ENCODE data around the gene CDCA5. TPM values are rescaled to one million over a fixed set of nuclear protein-coding genes. Genes with fewer than 3 reads are reported as not detected.
A peak's percentile ranks its signal among the peaks of the same experiment; 100 is the strongest.

CDCA5 gene
- polyA plus RNA-seq, 1 of the 3 experiments (the other 2 are of a cell fraction) = 16.3 TPM

DNA sequence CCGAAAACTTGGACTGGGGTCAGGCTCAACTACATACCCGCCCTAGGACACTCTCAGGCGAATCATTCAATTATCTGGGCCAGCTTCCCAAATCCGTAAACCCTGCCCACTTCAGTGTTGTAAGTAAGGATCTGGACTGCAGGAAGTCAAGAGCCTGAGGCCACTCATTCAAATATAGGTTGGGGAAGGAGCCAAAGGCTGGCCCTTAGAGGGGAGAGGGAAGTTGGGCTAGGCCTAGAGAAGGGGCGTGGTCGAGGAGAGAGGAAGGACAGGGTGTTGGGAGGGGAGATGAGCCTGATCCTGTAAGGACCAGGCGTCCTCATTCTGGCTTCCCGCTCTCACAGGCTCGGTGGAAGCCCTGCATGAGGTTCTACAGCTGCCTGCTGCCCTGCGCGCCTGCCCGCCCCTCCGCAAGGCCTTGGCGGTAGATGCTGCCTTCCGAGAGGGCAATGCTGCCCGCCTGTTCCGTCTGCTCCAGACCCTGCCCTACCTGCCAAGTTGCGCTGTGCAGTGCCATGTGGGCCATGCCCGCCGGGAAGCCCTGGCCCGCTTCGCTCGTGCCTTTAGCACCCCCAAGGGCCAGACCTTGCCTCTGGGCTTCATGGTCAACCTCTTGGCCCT is 39.8 kb downstream of the CDCA5 start:
- peaks cover 8 to 13% of the 10 kb centered on the region in 2 experiments for H3K36me3 ChIP-seq (replicated peaks in 1 of 2; ENCODE audit: control insufficient read depth in 1 of 2, insufficient read depth in 2 of 2, low read length in 1 of 2)
- no peak overlapping the region for H3K27ac ChIP-seq (ENCODE audit: low read depth in 2 of 2, low read length in 1 of 2)
- H2AFZ ChIP-seq (ENCODE audit: low read depth) = no peak overlapping the region
- peaks cover 12% of the 10 kb centered on the region for H3F3A ChIP-seq (replicated peaks; ENCODE audit: insufficient read depth)
- DNase-seq = no peak
- H3K4me1 ChIP-seq (ENCODE audit: control insufficient read depth in 1 of 2, insufficient read depth in 2 of 2, low read depth in 1 of 2, low read length in 1 of 2) = peaks cover 5 to 7% of the 10 kb centered on the region in 2 experiments; a peak in 2 of 4 replicates
- CTCF ChIA-PET = no interaction called here
- no peaks in the 10 kb centered on the region for H4K20me1 ChIP-seq (ENCODE audit: insufficient read depth)
- H3K9me3 ChIP-seq = no peaks in the 10 kb centered on the region
- H3K4me3 ChIP-seq (ENCODE audit: low read depth in 2 of 2, low read length in 1 of 2) = no peak overlapping the region
- peaks cover 30% of the 10 kb centered on the region for H3K79me2 ChIP-seq (ENCODE audit: insufficient read depth)
- H3K27me3 ChIP-seq (ENCODE audit: insufficient read depth) = no peaks in the 10 kb centered on the region
- 85% methylated on average over 7 of the region's 23 CpGs for WGBS (ENCODE audit: low lambda C conversion rate)
- no peak overlapping the region for H3K4me2 ChIP-seq
- TF ChIP-seq CHD2 (IDR thresholded peaks at IDR 0.05; ENCODE audit: low read length, partially characterized antibody) (no peak), SIN3A (IDR thresholded peaks at IDR 0.05; ENCODE audit: borderline replicate concordance, low read depth, low read length) (no peak), RFX5 (IDR thresholded peaks at IDR 0.05; ENCODE audit: low read length) (no peak), FOXJ3 (CRISPR knock-in tag; IDR thresholded peaks at IDR 0.05) (no peak), MXI1 (IDR thresholded peaks at IDR 0.05; ENCODE audit: low read depth, low read length) (no peak), ELF1 (IDR thresholded peaks at IDR 0.05) (no peak), MEF2A (IDR thresholded peaks at IDR 0.05; ENCODE audit: borderline replicate concordance, low read depth) (no peak), RAD21 (IDR thresholded peaks at IDR 0.05; ENCODE audit: low read length) (no peak)
- TF ChIP-seq, protein P1, sequence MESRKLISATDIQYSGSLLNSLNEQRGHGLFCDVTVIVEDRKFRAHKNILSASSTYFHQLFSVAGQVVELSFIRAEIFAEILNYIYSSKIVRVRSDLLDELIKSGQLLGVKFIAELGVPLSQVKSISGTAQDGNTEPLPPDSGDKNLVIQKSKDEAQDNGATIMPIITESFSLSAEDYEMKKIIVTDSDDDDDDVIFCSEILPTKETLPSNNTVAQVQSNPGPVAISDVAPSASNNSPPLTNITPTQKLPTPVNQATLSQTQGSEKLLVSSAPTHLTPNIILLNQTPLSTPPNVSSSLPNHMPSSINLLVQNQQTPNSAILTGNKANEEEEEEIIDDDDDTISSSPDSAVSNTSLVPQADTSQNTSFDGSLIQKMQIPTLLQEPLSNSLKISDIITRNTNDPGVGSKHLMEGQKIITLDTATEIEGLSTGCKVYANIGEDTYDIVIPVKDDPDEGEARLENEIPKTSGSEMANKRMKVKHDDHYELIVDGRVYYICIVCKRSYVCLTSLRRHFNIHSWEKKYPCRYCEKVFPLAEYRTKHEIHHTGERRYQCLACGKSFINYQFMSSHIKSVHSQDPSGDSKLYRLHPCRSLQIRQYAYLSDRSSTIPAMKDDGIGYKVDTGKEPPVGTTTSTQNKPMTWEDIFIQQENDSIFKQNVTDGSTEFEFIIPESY (IDR thresholded peaks at IDR 0.05; ENCODE audit: borderline replicate concordance, low read depth) = no peak
- no peaks in the 10 kb centered on the region for H3K9me2 ChIP-seq
- no peak overlapping the region for H3K9ac ChIP-seq
- POLR2A ChIA-PET = no interaction called here

DNA sequence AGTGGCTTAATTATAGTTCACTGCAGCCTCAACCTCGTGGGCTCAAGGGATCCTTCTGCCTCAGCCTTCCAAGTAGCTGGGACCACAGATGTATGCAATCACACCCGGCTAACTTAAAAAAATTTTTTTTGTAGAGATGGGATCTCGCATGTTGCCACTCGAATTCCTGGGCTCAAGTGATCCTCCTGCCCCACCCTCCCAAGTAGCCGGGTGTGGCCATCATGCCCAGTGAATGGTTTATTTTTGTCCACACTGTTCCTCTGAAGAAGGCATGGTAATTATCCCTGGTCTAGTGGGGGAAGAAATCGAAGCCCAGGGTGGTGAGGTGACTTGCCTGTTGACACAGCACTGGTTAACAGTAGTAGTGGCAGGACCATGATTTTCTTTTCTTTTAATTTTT is 40.9 kb downstream of the CDCA5 start:
- peaks cover 12% of the 10 kb centered on the region for H3F3A ChIP-seq (replicated peaks; ENCODE audit: insufficient read depth)
- H3K36me3 ChIP-seq (replicated peaks in 1 of 2; ENCODE audit: control insufficient read depth in 1 of 2, insufficient read depth in 2 of 2, low read length in 1 of 2) = peaks cover 8 to 21% of the 10 kb centered on the region in 2 experiments
- WGBS (ENCODE audit: low lambda C conversion rate) = 87% methylated on average over 6 of the region's 6 CpGs
- no peaks in the 10 kb centered on the region for H3K27me3 ChIP-seq (ENCODE audit: insufficient read depth)
- no peaks in the 10 kb centered on the region for H3K9me3 ChIP-seq
- H3K9ac ChIP-seq = no peak overlapping the region
- H3K79me2 ChIP-seq (ENCODE audit: insufficient read depth) = peaks cover 30% of the 10 kb centered on the region
- ChIA-PET POLR2A (no interaction called here), CTCF (interaction anchor here (1.3 kb wide), 1 partner anchor 32 kb away, joined by 3 read pairs; no protein-coding TSS in a partner anchor)
- no peaks in the 10 kb centered on the region for H3K9me2 ChIP-seq
- H3K27ac ChIP-seq (ENCODE audit: low read depth in 2 of 2, low read length in 1 of 2) = no peak overlapping the region
- TF ChIP-seq, protein P2, sequence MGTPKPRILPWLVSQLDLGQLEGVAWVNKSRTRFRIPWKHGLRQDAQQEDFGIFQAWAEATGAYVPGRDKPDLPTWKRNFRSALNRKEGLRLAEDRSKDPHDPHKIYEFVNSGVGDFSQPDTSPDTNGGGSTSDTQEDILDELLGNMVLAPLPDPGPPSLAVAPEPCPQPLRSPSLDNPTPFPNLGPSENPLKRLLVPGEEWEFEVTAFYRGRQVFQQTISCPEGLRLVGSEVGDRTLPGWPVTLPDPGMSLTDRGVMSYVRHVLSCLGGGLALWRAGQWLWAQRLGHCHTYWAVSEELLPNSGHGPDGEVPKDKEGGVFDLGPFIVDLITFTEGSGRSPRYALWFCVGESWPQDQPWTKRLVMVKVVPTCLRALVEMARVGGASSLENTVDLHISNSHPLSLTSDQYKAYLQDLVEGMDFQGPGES (IDR thresholded peaks at IDR 0.05; ENCODE audit: low read depth, low read length) = no peak
- TF ChIP-seq, protein P1 (IDR thresholded peaks at IDR 0.05; ENCODE audit: borderline replicate concordance, low read depth) = no peak
- no peak for TF ChIP-seq RAD21 (IDR thresholded peaks at IDR 0.05; ENCODE audit: low read length)
- TF ChIP-seq TAF1 (IDR thresholded peaks at IDR 0.05; ENCODE audit: borderline replicate concordance, low read depth, low read length) = no peak
- no peak for TF ChIP-seq MEF2A (IDR thresholded peaks at IDR 0.05; ENCODE audit: borderline replicate concordance, low read depth)
- no peak for TF ChIP-seq ELF1 (IDR thresholded peaks at IDR 0.05)
- TF ChIP-seq GABPA (IDR thresholded peaks at IDR 0.05; ENCODE audit: low read depth) = no peak
- DNase-seq = no peak
- peak overlapping the region; percentile 93 for H3K4me2 ChIP-seq
- H3K4me3 ChIP-seq (ENCODE audit: low read depth in 2 of 2, low read length in 1 of 2) = no peak overlapping the region
- H2AFZ ChIP-seq (ENCODE audit: low read depth) = no peak overlapping the region
- no peaks in the 10 kb centered on the region for H4K20me1 ChIP-seq (ENCODE audit: insufficient read depth)
- peaks cover 5 to 7% of the 10 kb centered on the region in 2 experiments; a peak in 2 of 4 replicates for H3K4me1 ChIP-seq (ENCODE audit: control insufficient read depth in 1 of 2, insufficient read depth in 2 of 2, low read depth in 1 of 2, low read length in 1 of 2)

Data from SK-N-SH (cell line).